HG03442 (cell line): ENCODE data around the gene LRRC8B.

Experiments
- ATAC-seq: cut with Tn5 transposase; IDR thresholded peaks from one replicate; pipeline ENCODE4 v1.9.1; 2021; ENCODE audit warnings: mild to moderate bottlenecking, moderate library complexity; ENCODE audit not compliant: unreplicated experiment

The LRRC8B gene

GRCh38 chr1:89605692-89606091 lies 81.1 kb downstream of the LRRC8B start:
- ATAC-seq, result no peak

- no peak for ATAC-seq
Observed at GRCh38 chr1:89606227-89606980, 81.8 kb downstream of the LRRC8B start.

GRCh38 chr1:89607156-89607555 lies 82.5 kb downstream of the LRRC8B start:
- ATAC-seq, result no peak

GRCh38 chr1:89607586-89608318 lies 83.1 kb downstream of the LRRC8B start:
- no peak for ATAC-seq

- no peak for ATAC-seq
Observed at GRCh38 chr1:89608319-89608983, 83.8 kb downstream of the LRRC8B start.

GRCh38 chr1:89608984-89609725 lies 84.5 kb downstream of the LRRC8B start:
- ATAC-seq, result no peak

- ATAC-seq, result no peak
Observed at GRCh38 chr1:89609781-89610456, 85.3 kb downstream of the LRRC8B start.

GRCh38 chr1:89610457-89611011 lies 85.9 kb downstream of the LRRC8B start:
- ATAC-seq, result no peak

GRCh38 chr1:89611721-89612120 lies 87.1 kb downstream of the LRRC8B start:
- ATAC-seq, result peak; percentile 97

- ATAC-seq, result no peak
Observed at GRCh38 chr1:89613928-89614327, 89.3 kb downstream of the LRRC8B start.

GRCh38 chr1:89615676-89616598 lies 91.3 kb downstream of the LRRC8B start:
- no peak for ATAC-seq

- ATAC-seq, result no peak
Observed at GRCh38 chr1:89616844-89617627, 92.4 kb downstream of the LRRC8B start.

- no peak for ATAC-seq
Observed at GRCh38 chr1:89620664-89621063, 96.0 kb downstream of the LRRC8B start.

- ATAC-seq, result no peak
Observed at GRCh38 chr1:89622895-89623294, 98.3 kb downstream of the LRRC8B start.

- no peak for ATAC-seq
Observed at GRCh38 chr1:89624314-89624713, 99.7 kb downstream of the LRRC8B start.

- no peak for ATAC-seq
Observed at GRCh38 chr1:89624715-89625323, 100.2 kb downstream of the LRRC8B start.

- ATAC-seq, result no peak
Observed at GRCh38 chr1:89627596-89627962, 103.0 kb downstream of the LRRC8B start.

- no peak for ATAC-seq
Observed at GRCh38 chr1:89629146-89629545, 104.5 kb downstream of the LRRC8B start.
